AG09309 (cell line): ENCODE data around the gene SCARF2.

Experiments used
- DNase-seq: peaks from one replicate; pipeline ENCODE4 v3.0.0-alpha.2; 2010; ENCODE audit warnings: low read depth
- H3K4me3 ChIP-seq: 2 replicates; pipeline ENCODE4 v1.5.1; 2011; ENCODE audit warnings: mild to moderate bottlenecking, low read depth, low read length, moderate library complexity; ENCODE audit not compliant: control insufficient read depth
- CTCF ChIP-seq: IDR thresholded peaks from 2 replicates; pipeline ENCODE4 v1.5.1; 2011; ENCODE audit warnings: mild to moderate bottlenecking, low read depth, low read length, inconsistent platforms; ENCODE audit not compliant: insufficient read depth, control insufficient read depth; ENCODE audit errors: missing control alignments

SCARF2 gene

GRCh38 chr22:20405291-20405930, 32.2 kb downstream of the SCARF2 start:
- no peak for TF ChIP-seq CTCF
- no peak for DNase-seq
- no peak overlapping the region for H3K4me3 ChIP-seq

GRCh38 chr22:20404881-20405280, 32.7 kb downstream of the SCARF2 start:
- no peak for TF ChIP-seq CTCF
- no peak overlapping the region for H3K4me3 ChIP-seq
- no peak for DNase-seq

- H3K4me3 ChIP-seq: no peak overlapping the region
- DNase-seq: no peak
- TF ChIP-seq CTCF: no peak
Measured at GRCh38 chr22:20403779-20404140, 33.9 kb downstream of the SCARF2 start.

- H3K4me3 ChIP-seq: no peak overlapping the region
- TF ChIP-seq CTCF: no peak
- DNase-seq: no peak
Measured at GRCh38 chr22:20402960-20403778, 34.5 kb downstream of the SCARF2 start.

- no peak for DNase-seq
- H3K4me3 ChIP-seq: no peak overlapping the region
- no peak for TF ChIP-seq CTCF
Measured at GRCh38 chr22:20401376-20402014, 36.1 kb downstream of the SCARF2 start.

GRCh38 chr22:20400606-20401375, 36.8 kb downstream of the SCARF2 start:
- no peak for TF ChIP-seq CTCF
- no peak overlapping the region for H3K4me3 ChIP-seq
- no peak for DNase-seq
